ENCODE measurements around the gene IL22RA1. TPM values are rescaled to one million over a fixed set of nuclear protein-coding genes. Genes with fewer than 3 reads are reported as not detected.

IL22RA1 gene
- total RNA-seq, 2 experiments from 2014 or later: not detected

GRCh38 chr1:24103408-24103807, 39.5 kb downstream of the IL22RA1 start:
- H4K20me1 ChIP-seq (ENCODE audit: insufficient read depth, low read length): no peaks in the 10 kb centered on the region
- no peak overlapping the region for H3K4me2 ChIP-seq (ENCODE audit: low read length)
- intact Hi-C loops (cut with micrococcal nuclease; ENCODE audit: unreplicated experiment): no loop called here
- H3K79me2 ChIP-seq (ENCODE audit: insufficient read depth, low read depth, low read length): no peaks in the 10 kb centered on the region
- ChIA-PET CTCF (ENCODE audit: unreplicated experiment) (no interaction called here), POLR2A (no interaction called here)
- H3K9me3 ChIP-seq (ENCODE audit: low read length): no peaks in the 10 kb centered on the region
- H3K36me3 ChIP-seq (ENCODE audit: insufficient read depth, low read length): no peaks in the 10 kb centered on the region
- H2AFZ ChIP-seq (ENCODE audit: low read length): no peak overlapping the region
- H3K4me1 ChIP-seq (ENCODE audit: insufficient read depth, low read length, poor library complexity, severe bottlenecking): no peaks in the 10 kb centered on the region
- no peak overlapping the region for H3K27ac ChIP-seq (ENCODE audit: low read depth, low read length, poor library complexity, severe bottlenecking)
- TF ChIP-seq EZH2phosphoT487 (IDR thresholded peaks at IDR 0.05; ENCODE audit: borderline replicate concordance, low read depth, low read length): no peak
- DNase-seq (ENCODE audit: low spot score): no peak
- BruUV-seq (replicated peaks): no TSS peak
- no peak overlapping the region for H3K4me3 ChIP-seq (ENCODE audit: low read depth, low read length, poor library complexity, severe bottlenecking)
- H3K9me2 ChIP-seq (ENCODE audit: insufficient read depth, low read length): no peaks in the 10 kb centered on the region

GRCh38 chr1:24102961-24103360, 40.0 kb downstream of the IL22RA1 start:
- ChIA-PET CTCF (ENCODE audit: unreplicated experiment) (no interaction called here), POLR2A (no interaction called here)
- Histone ChIP-seq H3K36me3 (ENCODE audit: insufficient read depth, low read length) (no peaks in the 10 kb centered on the region), H3K4me1 (ENCODE audit: insufficient read depth, low read length, poor library complexity, severe bottlenecking) (no peaks in the 10 kb centered on the region), H2AFZ (ENCODE audit: low read length) (no peak overlapping the region), H3K27ac (ENCODE audit: low read depth, low read length, poor library complexity, severe bottlenecking) (no peak overlapping the region), H3K9me2 (ENCODE audit: insufficient read depth, low read length) (no peaks in the 10 kb centered on the region), H3K9me3 (ENCODE audit: low read length) (no peaks in the 10 kb centered on the region), H3K4me3 (ENCODE audit: low read depth, low read length, poor library complexity, severe bottlenecking) (no peak overlapping the region), H3K4me2 (ENCODE audit: low read length) (no peak overlapping the region), H4K20me1 (ENCODE audit: insufficient read depth, low read length) (no peaks in the 10 kb centered on the region), H3K79me2 (ENCODE audit: insufficient read depth, low read depth, low read length) (no peaks in the 10 kb centered on the region)
- intact Hi-C loops (cut with micrococcal nuclease; ENCODE audit: unreplicated experiment): no loop called here
- no TSS peak for BruUV-seq (replicated peaks)
- no peak for DNase-seq (ENCODE audit: low spot score)
- TF ChIP-seq EZH2phosphoT487 (IDR thresholded peaks at IDR 0.05; ENCODE audit: borderline replicate concordance, low read depth, low read length): no peak

- H2AFZ ChIP-seq (ENCODE audit: low read length): no peak overlapping the region
- BruUV-seq (replicated peaks): no TSS peak
- ChIA-PET POLR2A (no interaction called here), CTCF (ENCODE audit: unreplicated experiment) (no interaction called here)
- no peak overlapping the region for H3K4me2 ChIP-seq (ENCODE audit: low read length)
- TF ChIP-seq EZH2phosphoT487 (IDR thresholded peaks at IDR 0.05; ENCODE audit: borderline replicate concordance, low read depth, low read length) (no peak), CTCF (conservative IDR thresholded peaks at IDR 0.05; ENCODE audit: low read length) (no peak)
- no peak overlapping the region for H3K4me3 ChIP-seq (ENCODE audit: low read depth, low read length, poor library complexity, severe bottlenecking)
- no peaks in the 10 kb centered on the region for H3K79me2 ChIP-seq (ENCODE audit: insufficient read depth, low read depth, low read length)
- no peaks in the 10 kb centered on the region for H3K9me2 ChIP-seq (ENCODE audit: insufficient read depth, low read length)
- H3K36me3 ChIP-seq (ENCODE audit: insufficient read depth, low read length): no peaks in the 10 kb centered on the region
- H4K20me1 ChIP-seq (ENCODE audit: insufficient read depth, low read length): no peaks in the 10 kb centered on the region
- H3K27ac ChIP-seq (ENCODE audit: low read depth, low read length, poor library complexity, severe bottlenecking): no peak overlapping the region
- DNase-seq (ENCODE audit: low spot score): no peak
- no peaks in the 10 kb centered on the region for H3K9me3 ChIP-seq (ENCODE audit: low read length)
- no peaks in the 10 kb centered on the region for H3K4me1 ChIP-seq (ENCODE audit: insufficient read depth, low read length, poor library complexity, severe bottlenecking)
- intact Hi-C loops (cut with micrococcal nuclease; ENCODE audit: unreplicated experiment): no loop called here
Observed at GRCh38 chr1:24101796-24102586, 40.9 kb downstream of the IL22RA1 start.
